CD14-positive monocyte (primary cell): ENCODE measurements around the gene ACSL3. TPM values are rescaled to one million over a fixed set of nuclear protein-coding genes. Genes with fewer than 3 reads are reported as not detected.
"Not testable (repeated sequence)": the region's sequence is repeated elsewhere in the genome, so short reads cannot be mapped to it uniquely, and the experiment has no call there.

Experiments
- DNase-seq, 3 donors: peaks; one replicate each; pipeline ENCODE4 v3.0.0-alpha.2; 2011 to 2022
- H2AFZ ChIP-seq: 2 replicates; pipeline ENCODE4 v1.6.0; 2012; ENCODE audit warnings: mild to moderate bottlenecking, low read depth, low read length, inconsistent platforms; ENCODE audit not compliant: insufficient read depth, poor library complexity, severe bottlenecking
- H3K27ac ChIP-seq, 2 donors: 1 replicate in 1 of 2; 2 replicates in 1 of 2; pipeline ENCODE4 v1.5.1; 2012 to 2013; ENCODE audit warnings: low read length in 2 of 2, control low read depth in 1 of 2, inconsistent platforms in 1 of 2, low read depth in 1 of 2, mild to moderate bottlenecking in 1 of 2
- H3K27me3 ChIP-seq, 2 donors: one replicate each; pipeline versions ENCODE4 v1.6.0 to v1.6.1; 2011 to 2013; ENCODE audit warnings: low read length in 2 of 2; ENCODE audit not compliant: control insufficient read depth in 2 of 2, insufficient read depth in 2 of 2
- H3K36me3 ChIP-seq, 2 donors: replicated peaks in 1 of 2; 1 replicate in 1 of 2; 2 replicates in 1 of 2; pipeline versions ENCODE4 v1.5.1 to v1.6.1; 2012 to 2013; ENCODE audit warnings: low read length in 2 of 2, control low read depth in 1 of 2, inconsistent platforms in 1 of 2, mild to moderate bottlenecking in 1 of 2; ENCODE audit not compliant: insufficient read depth in 2 of 2, control insufficient read depth in 1 of 2
- H3K4me1 ChIP-seq, 2 donors: 1 replicate in 1 of 2; 2 replicates in 1 of 2; pipeline versions ENCODE4 v1.5.1 to v1.6.1; 2012 to 2013; ENCODE audit warnings: low read length in 2 of 2, control low read depth in 1 of 2, inconsistent platforms in 1 of 2, mild to moderate bottlenecking in 1 of 2, moderate library complexity in 1 of 2; ENCODE audit not compliant: insufficient read depth in 2 of 2, control insufficient read depth in 1 of 2
- H3K4me2 ChIP-seq: replicated peaks from 2 replicates; pipeline ENCODE3; 2012; ENCODE audit warnings: low read length, moderate library complexity, mild to moderate bottlenecking; ENCODE audit not compliant: poor library complexity, severe bottlenecking; ENCODE audit errors: extremely low read depth
- H3K4me3 ChIP-seq, 3 experiments: fragments of 200-600 bp in 1 of 3; sonication (generic) in 1 of 3; replicated peaks in 1 of 3; 1 replicate in 2 of 3; 2 replicates in 1 of 3; pipeline ENCODE4 v1.5.1; 2011 to 2013; ENCODE audit warnings: low read length in 3 of 3, mild to moderate bottlenecking in 3 of 3, control low read depth in 2 of 3, low read depth in 2 of 3, inconsistent platforms in 1 of 3, moderate library complexity in 1 of 3
- H3K79me2 ChIP-seq: 2 replicates; pipeline ENCODE4 v1.6.0; 2012; ENCODE audit warnings: mild to moderate bottlenecking, control low read depth, inconsistent platforms, low read length, moderate library complexity; ENCODE audit not compliant: insufficient read depth
- H3K9ac ChIP-seq: 2 replicates; pipeline ENCODE4 v1.6.0; 2017; ENCODE audit warnings: low read length, mild to moderate bottlenecking; ENCODE audit not compliant: insufficient read depth, poor library complexity, severe bottlenecking
- H3K9me3 ChIP-seq, 2 donors: replicated peaks in 1 of 2; 1 replicate in 1 of 2; 2 replicates in 1 of 2; pipeline versions ENCODE4 v1.5.1 to v1.6.1; 2012 to 2013; ENCODE audit warnings: low read length in 2 of 2, control low read depth in 1 of 2; ENCODE audit not compliant: control insufficient read depth in 1 of 2, insufficient read depth in 1 of 2
- H4K20me1 ChIP-seq: 2 replicates; pipeline ENCODE4 v1.6.0; 2012; ENCODE audit warnings: mild to moderate bottlenecking, low read length, control low read depth, moderate library complexity; ENCODE audit not compliant: insufficient read depth
- H3K27ac Mint-ChIP-seq, 7 donors: one replicate each; pipeline ENCODE4 v1.8.0; 2020; ENCODE audit warnings: mild to moderate bottlenecking in 7 of 7, mixed read lengths in 7 of 7, moderate library complexity in 6 of 7, inconsistent platforms in 2 of 7
- H3K27me3 Mint-ChIP-seq, 3 donors: one replicate each; pipeline ENCODE4 v1.8.0; 2021 to 2022; ENCODE audit warnings: low read depth in 3 of 3, mild to moderate bottlenecking in 3 of 3, mixed read lengths in 3 of 3, moderate library complexity in 3 of 3, inconsistent platforms in 1 of 3
- H3K36me3 Mint-ChIP-seq, 2 donors: one replicate each; pipeline ENCODE4 v1.8.0; 2020; ENCODE audit warnings: mixed read lengths in 2 of 2, inconsistent platforms in 1 of 2, mild to moderate bottlenecking in 1 of 2
- H3K4me1 Mint-ChIP-seq: one replicate; pipeline ENCODE4 v1.8.0; 2020; ENCODE audit warnings: mild to moderate bottlenecking, mixed read lengths
- H3K4me3 Mint-ChIP-seq, 2 donors: one replicate each; pipeline ENCODE4 v1.8.0; 2020; ENCODE audit warnings: mild to moderate bottlenecking in 2 of 2, mixed read lengths in 2 of 2, moderate library complexity in 1 of 2
- H3K9me3 Mint-ChIP-seq, 7 donors: one replicate each; pipeline ENCODE4 v1.8.0; 2020 to 2022; ENCODE audit warnings: mixed read lengths in 7 of 7, mild to moderate bottlenecking in 6 of 7, moderate library complexity in 6 of 7, inconsistent platforms in 2 of 7
- CTCF ChIP-seq: fragments of 200-600 bp; IDR thresholded peaks from one replicate; pipeline ENCODE4 v1.8.0; 2022; ENCODE audit warnings: antibody characterized with exemption, mild to moderate bottlenecking
- WGBS: methylation state at CpG from one replicate; pipeline ENCODE4 v1.1.5; 2013; ENCODE audit warnings: missing lambda C conversion rate; ENCODE audit not compliant: insufficient coverage; 5-methylcytosine and 5-hydroxymethylcytosine counted together
- intact Hi-C, 2 donors: fragments of 100-400 bp; cut with micrococcal nuclease; formaldehyde crosslinking; loops; one replicate each; pipeline versions ENCODE4 v1.15.0 to v1.15.1; 2023
- polyA plus RNA-seq, 3 donors: library from polyadenylated mRNA; depleted of rRNA in 1 of 3; unstranded in 2 of 3; stranded (reverse) in 1 of 3; fragments of 300-500 nt in 2 of 3; fragments of >200 nt in 1 of 3; fragmentation: Illumina TruSeq in 2 of 3; gene quantifications; 1 replicate in 2 of 3; 2 replicates in 1 of 3; pipeline ENCODE4 v1.2.3, GENCODE V29; 2012 to 2021

Gene ACSL3
- polyA plus RNA-seq, 3 donors: 8.8 to 24.4 (median 19.9) TPM

DNA sequence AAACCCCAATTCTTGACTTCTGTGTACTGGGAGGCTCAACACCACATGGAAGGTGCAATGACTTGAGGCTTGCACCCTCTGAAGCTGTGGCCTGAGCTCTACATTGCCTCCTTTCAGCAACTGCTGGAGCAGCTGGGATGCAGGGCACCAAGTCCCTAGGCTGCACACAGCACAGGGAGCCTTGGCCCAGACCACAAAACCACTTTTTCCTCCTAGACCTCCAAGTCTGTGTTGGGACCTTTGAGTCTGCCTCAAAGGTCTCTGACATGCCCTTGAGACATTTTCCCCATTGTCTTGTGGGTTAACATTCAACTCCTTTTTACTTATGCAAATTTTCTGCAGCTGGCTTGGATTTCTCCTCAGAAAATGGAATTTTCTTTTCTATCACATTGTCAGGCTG, 128.6 kb downstream of the ACSL3 start:
- H3K79me2 ChIP-seq: no peaks in the 10 kb centered on the region
- H3K4me2 ChIP-seq: no peak overlapping the region
- H3K9me3 Mint-ChIP-seq: peaks cover 0 to 14% (median 8%) of the 10 kb centered on the region in 7 donors
- no peaks in the 10 kb centered on the region for H3K36me3 ChIP-seq
- H3K27me3 ChIP-seq: no peaks in the 10 kb centered on the region
- no peak overlapping the region for H3K9ac ChIP-seq
- no peaks in the 10 kb centered on the region for H3K36me3 Mint-ChIP-seq
- DNase-seq: no peak
- no peak overlapping the region for H3K27ac ChIP-seq
- no peak overlapping the region for H3K27ac Mint-ChIP-seq
- no peaks in the 10 kb centered on the region for H3K9me3 ChIP-seq
- no peak for TF ChIP-seq CTCF
- no peaks in the 10 kb centered on the region for H3K4me1 ChIP-seq
- H3K27me3 Mint-ChIP-seq: peaks cover 2 to 10% (median 8%) of the 10 kb centered on the region in 3 donors
- no peak overlapping the region for H3K4me3 Mint-ChIP-seq
- no peaks in the 10 kb centered on the region for H4K20me1 ChIP-seq
- intact Hi-C loops: no loop called here
- no peaks in the 10 kb centered on the region for H3K4me1 Mint-ChIP-seq
- no peak overlapping the region for H2AFZ ChIP-seq
- H3K4me3 ChIP-seq: no peak overlapping the region

- intact Hi-C loops, H3K36me3 ChIP-seq, H3K4me1 Mint-ChIP-seq, H3K27ac ChIP-seq, H4K20me1 ChIP-seq, H3K4me3 ChIP-seq, H3K79me2 ChIP-seq, H3K9ac ChIP-seq, H3K9me3 ChIP-seq, H3K4me1 ChIP-seq, H3K36me3 Mint-ChIP-seq, H3K4me3 Mint-ChIP-seq, H3K4me2 ChIP-seq, H2AFZ ChIP-seq, H3K27me3 ChIP-seq, DNase-seq: not testable (repeated sequence)
- 100% methylated on average over 1 of the region's 4 CpGs for WGBS
- Mint-ChIP-seq H3K9me3 (peaks cover 0 to 13% (median 8%) of the 10 kb centered on the region in 7 donors), H3K27me3 (peaks cover 2 to 10% (median 8%) of the 10 kb centered on the region in 3 donors), H3K27ac (peak overlapping the region in 1 of 7 donors; percentile 5)
Measured at GRCh38 chr2:222990206-222990605, 129.4 kb downstream of the ACSL3 start.
